Left lobe of liver (tissue), 2 donors: ENCODE results near the gene PRAMEF15. TPM values are rescaled to one million over a fixed set of nuclear protein-coding genes. Genes with fewer than 3 reads are reported as not detected.
A peak's percentile ranks its signal among the peaks of the same experiment; 100 is the strongest.
"Not testable (repeated sequence)": the region's sequence is repeated elsewhere in the genome, so short reads cannot be mapped to it uniquely, and the experiment has no call there.

Experiments
- ATAC-seq: fragments of 200-7000 bp; cut with Tn5 transposase; one replicate; pipeline ENCODE4 v1.9.1; 2020; ENCODE audit warnings: mild to moderate bottlenecking, moderate library complexity
- DNase-seq: peaks from one replicate; pipeline ENCODE4 v3.0.0-alpha.2; 2020; ENCODE audit warnings: low spot score
- total RNA-seq: library from RNA; stranded (reverse); gene quantifications from one replicate; pipeline ENCODE4 v1.2.1, GENCODE V29; 2021
- donor health status: DM: no; HTN: no; CAD: no; lungs with moderate emphysema.
- donor health status: DM: no; HTN: yes; CAD: no.

Gene PRAMEF15
- total RNA-seq, result not detected

DNA sequence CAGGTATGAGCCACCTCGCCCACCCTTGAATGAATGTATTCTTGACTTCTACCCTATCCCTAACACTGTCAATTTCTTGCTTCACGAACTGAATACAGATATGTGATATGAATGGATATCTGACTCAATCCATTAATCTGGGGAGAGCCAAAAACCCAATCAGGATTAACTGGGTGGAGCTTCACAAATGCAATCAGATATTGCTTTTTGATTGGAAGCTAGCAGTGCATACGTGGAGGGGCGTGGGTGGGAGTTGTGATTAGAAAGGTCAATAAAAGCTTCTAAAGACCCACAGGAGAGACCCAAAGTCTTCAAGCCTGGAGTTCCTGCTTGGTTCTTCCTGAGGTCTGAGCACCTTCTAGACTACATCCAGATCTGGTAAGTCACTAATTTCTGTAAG, at the start of gene PRAMEF15:
TSS of gene PRAMEF15 (plus strand) at position 301 of the 400 bp plus-strand sequence. CDS start 2,827 bp downstream, outside the sequence.
- not testable (repeated sequence) for DNase-seq, ATAC-seq

DNA sequence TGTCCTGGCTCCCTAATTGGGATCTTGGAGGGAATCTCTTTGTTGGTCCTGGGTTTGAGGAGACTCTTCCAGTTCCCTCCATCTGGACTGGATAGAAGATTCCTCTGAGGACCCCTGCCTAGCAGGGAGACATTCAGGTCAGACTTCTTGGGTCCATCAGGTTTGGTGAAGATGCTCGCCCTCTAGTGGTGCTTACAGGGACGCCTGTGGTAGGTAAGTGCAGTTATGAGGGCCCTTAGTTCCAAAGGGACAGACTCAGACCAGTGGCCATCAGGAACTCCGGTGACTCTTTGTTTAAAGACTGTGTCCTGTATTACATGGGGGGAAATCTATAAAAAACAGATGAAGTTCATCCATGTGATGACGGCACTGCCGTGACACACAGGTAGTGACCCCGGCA, 38.4 kb upstream of the PRAMEF15 start:
- ATAC-seq, result peak; percentile 89
- not testable (repeated sequence) for DNase-seq

GRCh38 chr1:13279617-13280016, 35.8 kb upstream of the PRAMEF15 start:
- ATAC-seq, result peak; percentile 85
- not testable (repeated sequence) for DNase-seq

- ATAC-seq, DNase-seq: not testable (repeated sequence)
Observed at GRCh38 chr1:13285037-13285436, 30.3 kb upstream of the PRAMEF15 start, which contains the start of gene PRAMEF8. PRAMEF8 (minus strand) TSS chr1:13285137; CDS start chr1:13284091, 1,046 bp downstream.

- ATAC-seq, DNase-seq: not testable (repeated sequence)
Observed at GRCh38 chr1:13289030-13289429, 26.4 kb upstream of the PRAMEF15 start.

- not testable (repeated sequence) for DNase-seq
- peak; percentile 89 for ATAC-seq
Observed at GRCh38 chr1:13297216-13297931, 18.0 kb upstream of the PRAMEF15 start.

- ATAC-seq, DNase-seq: not testable (repeated sequence)
Observed at GRCh38 chr1:13298699-13299098, 16.7 kb upstream of the PRAMEF15 start.

- ATAC-seq, result peak; percentile 67
- not testable (repeated sequence) for DNase-seq
Observed at GRCh38 chr1:13302197-13302596, 13.2 kb upstream of the PRAMEF15 start.

DNA sequence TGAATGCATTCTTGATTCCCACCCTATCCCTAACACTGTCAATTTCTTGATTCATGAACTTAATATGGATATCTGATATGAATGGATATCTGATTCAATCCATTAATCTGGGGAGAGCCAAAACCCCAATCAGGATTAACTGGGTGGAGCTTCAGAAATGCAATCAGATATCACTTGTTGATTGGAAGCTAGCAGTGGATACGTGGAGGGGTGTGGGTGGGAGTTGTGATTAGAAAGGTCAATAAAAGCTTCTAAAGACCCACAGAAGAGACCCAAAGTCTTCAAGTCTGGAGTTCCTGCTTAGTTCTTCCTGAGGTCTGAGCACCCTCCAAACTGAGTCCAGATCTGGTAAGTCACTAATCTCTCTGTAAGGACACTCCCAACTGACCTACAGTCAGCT, 12.1 kb upstream of the PRAMEF15 start, which contains the start of gene PRAMEF33:
TSS of gene PRAMEF33 (plus strand) at position 301 of the 400 bp plus-strand sequence. CDS start 2,416 bp downstream, outside the sequence.
- not testable (repeated sequence) for DNase-seq, ATAC-seq

DNA sequence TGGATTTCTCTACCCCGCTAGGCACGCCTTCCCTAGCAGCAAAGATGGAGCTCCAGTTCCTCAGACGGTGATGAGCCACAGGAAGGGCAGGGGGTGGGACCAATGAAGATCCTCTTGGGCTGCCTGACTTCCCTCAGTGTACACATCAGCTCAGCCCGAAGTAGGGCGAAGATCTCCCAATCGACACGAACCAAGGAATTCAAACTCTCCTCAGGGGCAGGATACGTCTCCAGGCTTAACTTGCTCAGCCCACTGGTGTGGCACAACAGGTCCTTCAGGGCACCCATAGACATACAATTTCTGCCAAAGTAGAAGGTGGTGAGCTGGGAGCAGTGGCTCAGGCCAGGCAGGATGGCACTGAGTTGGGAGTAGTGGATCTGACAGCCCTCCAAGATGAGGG, 27.1 kb downstream of the PRAMEF15 start:
- not testable (repeated sequence) for ATAC-seq, DNase-seq

GRCh38 chr1:13347034-13347433, 31.7 kb downstream of the PRAMEF15 start, which contains the start of gene PRAMEF14:
PRAMEF14 (minus strand) TSS chr1:13347134; CDS start chr1:13345314, 1,820 bp downstream.
- DNase-seq, ATAC-seq: not testable (repeated sequence)

- not testable (repeated sequence) for ATAC-seq, DNase-seq
Observed at GRCh38 chr1:13353476-13353875, 38.1 kb downstream of the PRAMEF15 start.

GRCh38 chr1:13354475-13354874, 39.1 kb downstream of the PRAMEF15 start:
- not testable (repeated sequence) for DNase-seq
- peak; percentile 79 for ATAC-seq

- ATAC-seq, result peak; percentile 68
- DNase-seq, result not testable (repeated sequence)
Observed at GRCh38 chr1:13356774-13357173, 41.4 kb downstream of the PRAMEF15 start.

- DNase-seq, result not testable (repeated sequence)
- ATAC-seq, result peak; percentile 71
Observed at GRCh38 chr1:13362364-13362763, 47.0 kb downstream of the PRAMEF15 start.

DNA sequence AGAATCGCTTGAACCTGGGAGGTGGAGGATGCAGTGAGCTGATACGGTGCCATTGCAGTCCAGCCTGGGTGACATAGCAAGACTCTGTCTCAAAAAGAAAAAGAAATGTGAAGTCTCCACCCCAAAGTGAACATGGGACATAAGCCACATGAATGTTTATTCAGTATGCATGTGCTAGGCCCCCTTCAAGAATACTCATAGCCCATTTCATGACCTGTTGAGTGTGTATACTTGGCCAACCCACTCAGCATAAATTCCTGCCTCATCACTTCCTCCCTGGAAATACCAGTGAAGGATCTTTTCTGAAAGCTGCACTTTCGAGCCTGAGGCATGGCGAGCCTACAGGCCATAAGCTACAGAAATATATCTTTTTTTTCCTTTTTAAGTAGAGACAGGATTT, 49.5 kb downstream of the PRAMEF15 start:
- not testable (repeated sequence) for DNase-seq

DNA sequence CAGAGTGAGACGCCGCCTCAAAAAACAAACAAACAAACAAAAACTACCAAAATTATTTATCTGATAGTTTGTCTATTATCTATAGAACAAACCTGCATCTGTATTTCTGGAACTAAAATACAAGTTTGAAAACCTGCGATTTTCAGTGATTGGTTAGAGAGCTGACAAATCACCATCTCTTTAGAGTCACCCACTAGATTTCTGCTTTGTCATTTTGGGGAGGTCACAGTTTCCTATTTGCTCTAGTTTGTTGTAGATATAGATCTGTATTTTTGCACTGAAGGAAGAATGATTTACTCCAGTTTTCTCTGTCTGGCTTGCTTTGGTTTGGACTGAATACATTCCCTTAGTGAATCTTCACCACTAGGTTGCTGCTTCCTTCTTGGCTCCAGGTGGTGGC, 51.2 kb downstream of the PRAMEF15 start:
- not testable (repeated sequence) for ATAC-seq, DNase-seq

More for the DNA sequence above, 49.5 kb downstream of the PRAMEF15 start:
- not testable (repeated sequence) for ATAC-seq

DNA sequence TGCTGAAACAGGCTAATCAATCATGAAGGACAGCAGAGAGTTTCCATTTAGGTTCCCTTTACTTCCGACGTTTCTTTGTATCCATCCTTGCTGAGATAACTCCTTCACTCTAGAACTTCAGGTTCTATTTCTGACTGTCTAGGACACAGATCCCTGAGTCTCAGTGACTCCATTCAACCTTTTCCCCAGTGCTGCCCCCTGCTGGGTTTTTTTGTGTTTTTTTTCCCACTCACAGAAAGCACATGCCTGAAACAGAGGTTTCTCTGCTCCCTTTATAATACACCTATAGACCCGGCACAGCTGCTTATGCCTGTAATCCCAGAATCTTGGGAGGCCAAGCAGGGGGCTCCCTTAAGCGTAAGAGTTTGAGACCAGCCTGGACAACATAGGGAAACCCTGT, 53.2 kb downstream of the PRAMEF15 start:
- peak; percentile 66 for ATAC-seq
- not testable (repeated sequence) for DNase-seq
